ENCODE results near the gene ERN1.

DNA sequence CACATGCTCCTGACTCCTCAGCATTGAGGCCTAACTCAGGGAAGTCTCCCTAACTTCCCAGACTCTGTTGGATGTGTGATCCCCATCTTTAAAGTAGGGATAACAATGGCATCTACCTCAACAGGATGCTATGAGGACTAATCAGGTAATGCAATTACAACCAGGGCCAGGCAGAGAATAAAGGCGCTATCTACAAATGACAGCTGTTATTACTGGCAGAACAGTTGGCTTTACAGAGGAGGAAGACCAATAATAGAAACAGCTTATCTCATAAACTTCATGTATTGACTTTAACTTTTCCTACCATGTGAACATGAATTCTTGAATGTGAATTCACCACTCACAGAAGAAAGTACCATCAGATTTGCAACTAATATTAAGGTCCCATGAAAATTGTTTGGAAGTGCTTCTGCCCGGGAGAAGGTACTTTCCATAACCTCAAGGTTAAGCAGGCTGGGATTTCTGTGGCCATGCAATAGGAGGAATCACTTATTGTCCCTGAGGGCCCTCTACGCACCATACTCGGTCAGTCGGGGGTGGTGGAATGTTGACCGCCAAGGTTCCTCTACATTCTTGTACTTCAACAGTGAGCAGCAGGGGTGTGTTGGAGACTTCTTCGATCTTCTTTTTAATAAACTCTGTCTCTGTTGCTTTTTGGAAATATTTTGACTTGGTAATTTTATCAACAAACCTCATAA is 22.6 kb upstream of the ERN1 start:
- TF ChIP-seq, protein P1, sequence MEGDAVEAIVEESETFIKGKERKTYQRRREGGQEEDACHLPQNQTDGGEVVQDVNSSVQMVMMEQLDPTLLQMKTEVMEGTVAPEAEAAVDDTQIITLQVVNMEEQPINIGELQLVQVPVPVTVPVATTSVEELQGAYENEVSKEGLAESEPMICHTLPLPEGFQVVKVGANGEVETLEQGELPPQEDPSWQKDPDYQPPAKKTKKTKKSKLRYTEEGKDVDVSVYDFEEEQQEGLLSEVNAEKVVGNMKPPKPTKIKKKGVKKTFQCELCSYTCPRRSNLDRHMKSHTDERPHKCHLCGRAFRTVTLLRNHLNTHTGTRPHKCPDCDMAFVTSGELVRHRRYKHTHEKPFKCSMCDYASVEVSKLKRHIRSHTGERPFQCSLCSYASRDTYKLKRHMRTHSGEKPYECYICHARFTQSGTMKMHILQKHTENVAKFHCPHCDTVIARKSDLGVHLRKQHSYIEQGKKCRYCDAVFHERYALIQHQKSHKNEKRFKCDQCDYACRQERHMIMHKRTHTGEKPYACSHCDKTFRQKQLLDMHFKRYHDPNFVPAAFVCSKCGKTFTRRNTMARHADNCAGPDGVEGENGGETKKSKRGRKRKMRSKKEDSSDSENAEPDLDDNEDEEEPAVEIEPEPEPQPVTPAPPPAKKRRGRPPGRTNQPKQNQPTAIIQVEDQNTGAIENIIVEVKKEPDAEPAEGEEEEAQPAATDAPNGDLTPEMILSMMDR (IDR thresholded peaks at IDR 0.05; ENCODE audit: insufficient read depth, low read length), result no peak
- no peak for TF ChIP-seq POLR2AphosphoS5 (IDR thresholded peaks at IDR 0.05; ENCODE audit: low read depth)

All from HL-60 (cell line).